CD4-positive, alpha-beta T cell treated with Interferon alpha-2 for 1 hour (primary cell): ENCODE data around the gene SLC22A15.
"Not testable (repeated sequence)": the region's sequence is repeated elsewhere in the genome, so short reads cannot be mapped to it uniquely, and the experiment has no call there.

Source experiments
- DNase-seq, 2 donors: peaks; one replicate each; pipeline ENCODE4 v3.0.0-alpha.2; 2020 to 2022

SLC22A15 gene

DNA sequence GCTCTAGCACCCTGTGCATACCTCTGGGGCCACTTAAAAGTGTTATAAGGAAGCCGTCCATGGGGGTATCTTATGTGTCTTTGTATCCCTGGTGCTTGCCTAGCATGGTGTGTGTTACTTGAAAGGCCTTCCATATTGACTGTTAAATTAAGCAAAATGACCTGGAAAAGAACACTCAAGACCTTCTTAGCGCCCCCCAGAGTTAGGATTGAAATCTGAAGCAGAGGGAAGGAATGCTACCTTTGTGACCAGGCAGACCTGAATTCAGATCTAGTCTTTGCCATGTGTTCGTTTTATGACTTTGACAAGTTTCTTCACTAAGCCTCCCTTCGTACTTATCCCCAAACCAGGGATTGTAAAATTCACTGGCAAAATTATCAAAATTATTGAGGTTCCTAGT lies 59.9 kb downstream of the SLC22A15 start:
- DNase-seq = no peak

DNA sequence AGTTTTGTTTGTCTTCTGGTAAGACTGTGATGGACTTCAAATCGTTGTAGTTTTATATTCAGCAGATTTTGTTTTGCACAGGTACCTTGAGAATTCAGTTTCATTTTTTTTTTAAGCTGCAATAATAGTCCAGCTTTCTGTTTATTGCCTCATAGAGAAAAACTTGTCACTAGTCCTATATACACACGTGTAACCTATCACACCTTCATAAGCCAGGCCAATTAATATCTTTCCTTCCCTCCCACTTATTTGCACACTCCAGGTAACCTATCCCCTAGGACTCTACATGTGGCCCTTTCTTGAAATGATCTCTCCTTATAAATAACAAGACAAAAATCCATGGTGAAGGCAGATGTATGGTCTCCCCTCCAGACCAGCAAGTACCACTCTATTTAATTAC lies 62.4 kb downstream of the SLC22A15 start:
- DNase-seq = no peak

DNA sequence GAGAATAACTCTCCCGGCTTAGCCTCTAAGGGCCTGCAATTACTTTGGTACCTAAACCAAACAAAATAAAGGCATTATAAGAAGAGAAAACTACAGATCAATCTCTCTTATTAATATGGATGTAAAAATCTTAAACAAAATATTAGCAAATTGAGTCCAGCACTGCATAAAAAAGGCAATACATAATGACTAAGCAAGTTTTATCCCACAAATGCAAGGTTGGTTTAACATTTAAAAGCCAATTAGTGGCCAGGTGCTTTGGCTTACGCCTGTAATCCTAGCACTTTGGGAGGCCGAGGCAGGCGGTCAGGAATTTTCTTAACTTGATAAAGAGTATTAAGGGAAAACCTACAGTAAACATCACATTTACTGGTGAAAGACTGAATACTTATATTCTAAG lies 67.8 kb downstream of the SLC22A15 start:
- no peak for DNase-seq

DNA sequence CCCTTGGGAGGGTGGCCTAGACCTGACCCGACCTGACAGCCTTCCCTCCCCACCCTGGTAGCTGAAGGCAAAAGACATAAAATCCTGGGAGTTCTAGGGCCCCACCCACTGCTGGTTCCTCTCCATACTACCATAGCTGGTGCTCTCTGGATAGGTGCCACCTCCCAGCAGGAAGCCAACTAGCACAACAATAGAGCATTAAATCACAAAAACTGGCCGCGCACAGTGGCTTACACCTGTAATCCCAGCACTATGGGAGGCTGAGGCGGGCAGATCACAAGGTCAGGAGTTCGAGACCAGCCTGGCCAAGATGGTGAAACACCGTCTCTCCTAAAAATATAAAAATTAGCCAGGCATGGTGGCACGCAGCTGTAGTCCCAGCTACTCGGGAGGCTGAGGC lies 70.6 kb downstream of the SLC22A15 start:
- DNase-seq = not testable (repeated sequence)

DNA sequence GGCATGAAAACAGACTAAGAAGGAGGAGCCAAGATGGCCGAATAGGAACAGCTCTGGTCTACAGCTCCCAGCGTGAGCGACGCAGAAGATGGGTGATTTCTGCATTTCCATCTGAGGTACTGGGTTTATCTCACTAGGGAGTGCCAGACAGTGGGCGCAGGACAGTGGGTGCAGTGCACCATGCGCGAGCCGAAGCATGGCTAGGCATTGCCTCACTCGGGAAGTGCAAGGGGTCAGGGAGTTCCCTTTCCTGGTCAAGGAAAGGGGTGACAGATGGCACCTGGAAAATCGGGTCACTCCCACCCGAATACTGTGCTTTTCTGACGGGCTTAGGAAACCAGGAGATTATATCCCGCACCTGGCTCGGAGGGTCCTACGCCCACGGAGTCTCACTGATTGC lies 75.6 kb downstream of the SLC22A15 start:
- not testable (repeated sequence) for DNase-seq

DNA sequence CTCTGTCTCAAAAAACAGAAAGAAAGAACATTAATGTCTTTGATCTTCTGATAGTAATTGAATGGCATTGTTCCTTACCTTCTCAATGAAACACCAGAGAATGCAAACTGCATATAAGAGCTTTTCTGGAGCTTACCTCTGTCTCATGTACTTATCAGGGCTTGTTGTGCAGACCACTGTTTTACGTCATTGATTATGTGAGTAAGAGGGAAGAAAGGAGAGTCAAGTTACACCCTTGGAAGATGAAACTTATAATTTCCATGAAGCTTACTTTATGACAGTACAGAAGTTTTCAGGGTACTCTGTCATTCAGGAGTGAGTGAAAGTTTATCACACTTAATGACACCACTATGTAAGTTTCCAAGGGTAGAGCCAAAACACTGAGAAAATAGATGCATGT lies 85.9 kb downstream of the SLC22A15 start:
- DNase-seq = no peak

DNA sequence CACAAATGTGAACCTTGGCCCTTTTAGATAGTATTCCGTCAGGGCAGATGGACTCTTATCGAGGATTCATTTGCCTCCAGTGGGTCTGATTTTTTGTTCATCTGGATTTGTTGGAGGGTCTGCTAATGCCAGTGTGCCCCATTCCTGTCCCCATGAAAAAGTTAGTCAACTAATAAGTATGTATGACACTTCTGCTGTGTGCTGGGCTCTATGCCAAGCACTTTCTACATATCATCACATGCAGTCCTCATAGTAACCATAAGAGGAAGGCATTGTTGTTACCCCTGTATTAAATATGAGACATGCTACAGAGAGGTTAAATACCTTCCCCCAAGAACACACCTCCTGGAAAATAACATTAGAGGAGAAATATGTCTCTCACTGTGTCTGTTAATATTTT lies 88.3 kb downstream of the SLC22A15 start:
- no peak for DNase-seq

DNA sequence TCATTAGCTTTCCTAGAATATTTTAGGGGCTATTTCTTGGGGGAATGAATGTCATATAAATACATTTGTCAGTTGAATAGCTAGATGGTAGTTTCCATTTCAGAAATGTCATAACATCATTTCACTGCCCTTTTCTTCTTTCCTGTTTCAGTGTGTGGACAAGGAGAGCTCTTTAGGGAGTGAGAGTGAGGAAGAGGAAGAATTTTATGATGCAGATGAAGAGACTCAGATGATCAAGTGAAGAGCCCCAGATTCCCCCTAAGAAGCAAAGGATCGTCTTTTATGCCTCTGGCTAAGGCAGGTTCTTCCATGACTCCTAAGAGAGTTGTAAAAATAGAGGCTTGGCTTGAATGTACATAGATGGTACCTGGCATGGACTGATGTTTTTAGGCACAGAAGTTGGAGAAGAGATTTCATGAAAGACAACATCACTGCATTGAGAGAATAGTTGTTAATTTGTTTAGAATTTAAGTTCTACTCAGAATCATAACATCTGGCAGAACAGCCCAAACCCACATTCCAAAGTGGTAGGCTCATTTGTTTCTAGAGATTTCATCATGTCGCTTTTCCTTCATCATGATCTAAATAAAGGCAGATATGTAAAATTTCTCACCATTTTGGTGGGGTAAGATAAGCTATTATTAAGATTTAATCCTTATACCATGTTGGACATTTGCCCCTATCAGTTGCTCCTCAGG lies 90.7 kb downstream of the SLC22A15 start:
- no peak for DNase-seq

DNA sequence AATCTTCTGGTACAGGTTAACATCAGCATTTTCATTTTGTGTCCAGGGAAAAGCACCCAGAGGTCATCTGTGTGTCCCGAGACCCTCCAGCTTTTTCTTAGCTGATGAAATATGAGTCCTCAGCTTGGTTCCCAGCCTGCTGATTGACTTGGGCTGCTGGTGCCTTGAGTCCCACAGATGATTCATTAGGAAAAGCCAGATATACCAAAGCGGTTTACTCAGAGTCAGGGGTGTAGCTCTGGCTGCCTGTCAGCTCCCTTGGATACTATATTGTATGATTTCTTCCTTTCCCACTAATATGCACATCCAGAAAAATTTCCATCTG lies 91.2 kb downstream of the SLC22A15 start:
- no peak for DNase-seq

DNA sequence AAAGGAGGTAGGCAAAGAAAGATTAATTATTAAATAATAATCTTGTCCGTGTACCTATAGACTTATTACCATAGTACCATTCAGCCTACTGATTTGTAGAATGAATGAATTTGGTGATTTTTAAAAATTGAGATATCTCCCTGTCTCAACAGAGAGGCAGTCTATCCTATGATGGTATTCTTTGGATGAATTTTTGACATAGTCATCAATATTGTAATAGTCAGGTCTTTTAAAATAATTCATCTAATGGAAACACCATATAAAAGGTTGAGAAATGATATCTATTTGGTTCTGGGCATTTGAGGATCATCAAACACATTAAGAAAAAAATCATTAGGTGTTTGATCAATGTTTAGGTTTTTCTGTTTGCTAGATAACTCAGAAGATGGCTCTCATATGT lies 99.3 kb downstream of the SLC22A15 start:
- no peak for DNase-seq

DNA sequence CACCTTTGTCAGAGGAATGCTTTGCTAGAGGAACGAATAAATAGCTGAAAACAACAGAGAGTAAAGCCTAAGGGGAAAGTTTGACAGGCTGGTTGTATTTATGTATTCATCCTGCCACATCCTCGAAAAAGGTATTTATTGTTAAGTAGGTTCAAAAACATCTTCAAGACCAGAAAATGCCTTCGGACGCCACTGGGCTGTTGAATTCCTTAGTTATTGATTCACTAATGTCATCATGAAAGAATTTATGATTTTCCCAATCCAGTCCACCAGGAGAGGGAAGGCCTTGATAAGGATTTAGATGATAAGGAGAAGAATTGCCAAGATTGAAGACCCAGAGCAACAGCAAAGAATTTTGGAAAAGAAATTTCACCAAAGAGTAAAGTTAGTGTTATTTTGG lies 99.7 kb downstream of the SLC22A15 start:
- DNase-seq = no peak

DNA sequence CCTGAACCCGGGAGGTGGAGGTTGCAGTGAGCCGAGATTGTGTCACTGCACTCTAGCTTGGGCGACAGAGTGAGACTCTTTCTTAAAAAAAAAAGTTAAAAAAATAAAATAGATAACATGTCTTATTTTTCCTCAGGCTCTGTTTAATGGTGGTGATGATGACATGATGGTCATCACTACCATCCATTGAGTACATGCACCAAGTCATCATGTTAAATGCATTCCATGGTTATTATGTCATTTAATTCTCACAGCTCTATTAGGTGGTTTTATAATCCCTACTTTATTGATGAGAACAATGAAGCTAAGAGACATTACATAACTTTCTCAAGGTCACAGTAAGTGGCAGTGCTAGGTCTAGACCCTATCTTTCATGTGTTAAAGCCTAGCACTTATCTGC lies 100.5 kb downstream of the SLC22A15 start:
- no peak for DNase-seq

DNA sequence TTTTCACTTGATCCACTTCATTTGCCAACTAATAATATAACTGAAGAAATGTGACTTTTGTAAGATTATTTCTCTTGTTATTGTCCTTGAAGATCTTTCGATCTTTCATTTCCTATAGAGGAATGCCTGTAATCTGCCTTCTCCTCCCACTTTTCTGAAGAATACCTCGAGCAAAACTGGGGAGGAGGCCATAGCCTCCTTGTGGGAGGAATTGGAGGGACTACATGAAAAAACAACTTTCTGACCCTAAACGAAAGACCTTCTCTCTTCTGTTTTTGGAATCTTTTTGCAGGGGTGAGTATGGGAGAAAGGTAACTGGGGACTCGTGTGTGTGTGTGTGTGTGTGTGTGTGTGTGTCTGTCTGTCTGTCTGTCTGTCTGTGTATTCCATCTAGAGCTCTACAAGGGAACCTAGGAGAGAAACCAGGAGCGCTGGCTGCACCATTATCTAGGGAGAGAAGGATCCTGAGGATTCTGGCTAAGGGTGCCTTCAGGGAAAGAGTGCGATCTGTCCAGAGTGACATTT lies 102.4 kb downstream of the SLC22A15 start:
- DNase-seq = no peak

DNA sequence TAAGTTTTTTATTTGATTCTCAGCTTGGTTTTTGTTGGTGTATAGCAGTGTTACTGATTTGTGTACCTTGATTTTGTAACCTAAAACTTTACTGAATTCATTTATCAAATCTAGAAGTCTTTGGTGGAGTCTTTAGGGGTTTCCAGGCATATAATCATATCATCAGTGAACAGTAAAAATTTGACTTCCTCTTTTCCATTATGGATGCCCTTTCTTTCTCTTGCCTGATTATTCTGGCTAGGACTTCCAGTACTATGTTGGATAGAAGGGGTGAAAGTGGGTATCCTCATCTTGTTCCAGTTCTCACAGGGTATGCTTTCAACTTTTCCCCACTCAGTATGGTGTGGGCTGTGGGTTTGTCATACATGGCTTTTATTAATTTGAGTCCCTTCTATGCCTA lies 111.3 kb downstream of the SLC22A15 start:
- no peak for DNase-seq

DNA sequence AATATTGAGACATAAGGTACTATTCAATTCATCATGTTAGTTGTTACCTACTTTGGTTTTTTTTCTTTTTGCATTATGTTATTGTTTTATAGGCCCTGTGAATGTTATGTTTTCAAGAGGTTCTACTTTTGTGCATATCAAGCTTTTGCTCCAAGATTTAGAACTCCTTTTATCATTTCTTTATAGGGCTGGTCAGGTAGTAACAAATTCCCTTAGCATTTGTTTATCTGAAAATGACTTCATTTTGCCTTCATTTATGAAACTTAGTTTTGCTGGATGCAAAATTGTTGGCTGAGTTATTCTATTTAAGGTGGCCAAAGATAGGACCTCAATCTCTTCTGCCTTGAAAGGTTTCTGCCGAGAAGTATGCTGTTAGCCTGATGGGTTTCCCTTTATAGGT lies 113.6 kb downstream of the SLC22A15 start:
- no peak for DNase-seq

DNA sequence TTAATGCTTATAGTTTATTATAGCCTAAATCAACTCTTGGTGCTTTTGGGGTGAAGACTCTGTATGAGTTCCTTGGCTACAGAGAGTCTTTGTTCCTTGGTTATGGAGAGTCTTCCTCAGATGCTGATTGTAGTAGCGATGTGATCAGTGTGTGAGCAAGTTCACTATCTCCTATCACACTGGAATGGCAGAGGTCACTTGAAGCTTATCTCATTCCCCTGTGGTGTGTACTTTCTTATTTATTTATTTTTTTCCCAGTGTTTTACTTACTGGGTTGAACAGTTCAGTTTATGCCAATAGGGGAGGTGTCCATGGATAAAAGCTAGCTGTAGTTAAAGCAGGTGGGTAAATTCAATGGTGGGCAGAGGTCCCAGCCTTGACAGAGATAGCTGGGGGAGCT lies 114.8 kb downstream of the SLC22A15 start:
- DNase-seq = no peak

DNA sequence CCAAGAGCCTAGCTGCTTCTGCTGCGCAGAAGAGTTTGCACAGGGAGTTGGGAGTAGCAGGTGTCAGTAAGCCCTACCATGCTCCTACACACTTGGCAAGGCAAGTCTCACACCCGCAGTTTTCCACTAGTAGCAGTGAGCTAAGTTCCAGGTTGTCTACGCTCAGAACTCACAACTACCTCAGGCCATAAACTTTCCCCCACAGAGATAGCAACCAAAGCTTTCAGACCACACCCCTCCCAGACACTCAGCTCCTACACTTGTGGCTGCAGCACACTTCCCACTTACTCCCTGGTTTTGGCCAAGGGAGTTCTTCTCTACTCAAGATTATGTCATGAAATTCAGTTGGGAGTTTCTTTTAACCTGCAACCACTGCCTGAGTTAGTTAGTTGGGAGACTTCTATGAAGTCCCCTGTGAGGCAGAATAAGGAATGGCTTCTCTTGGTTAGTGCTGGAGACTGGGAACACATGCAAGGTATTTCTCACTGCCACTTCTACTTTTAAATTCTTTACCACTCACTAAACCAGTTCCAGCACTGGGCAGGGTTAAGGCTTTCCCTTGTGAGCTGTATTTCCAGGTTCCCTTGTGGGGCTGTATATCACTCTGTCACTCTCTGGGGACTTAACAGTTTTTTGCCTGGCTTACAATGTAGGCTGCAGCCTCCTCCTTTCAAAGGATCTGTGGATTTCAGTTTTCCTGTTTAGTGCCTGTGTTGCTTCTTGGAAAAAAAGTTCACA lies 116.6 kb downstream of the SLC22A15 start:
- DNase-seq = no peak

DNA sequence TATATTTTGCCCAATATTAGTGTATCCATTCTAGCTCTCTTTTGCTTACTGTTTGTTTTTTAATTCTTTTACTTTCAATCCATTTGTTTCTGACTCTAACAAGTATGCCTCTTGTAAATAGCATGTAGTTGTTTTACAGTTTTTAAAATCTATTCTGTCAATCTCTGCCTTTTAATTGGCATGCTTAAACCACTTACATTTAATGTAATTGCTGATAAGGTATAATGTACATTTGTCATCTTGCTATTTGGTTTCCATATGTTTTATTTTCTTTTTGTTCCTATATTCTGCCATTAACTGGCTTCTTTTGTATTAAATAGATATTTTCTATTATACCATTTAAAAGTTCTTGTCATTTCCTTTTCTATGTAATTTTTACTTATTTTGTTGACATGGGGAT lies 118.7 kb downstream of the SLC22A15 start:
- DNase-seq = no peak

DNA sequence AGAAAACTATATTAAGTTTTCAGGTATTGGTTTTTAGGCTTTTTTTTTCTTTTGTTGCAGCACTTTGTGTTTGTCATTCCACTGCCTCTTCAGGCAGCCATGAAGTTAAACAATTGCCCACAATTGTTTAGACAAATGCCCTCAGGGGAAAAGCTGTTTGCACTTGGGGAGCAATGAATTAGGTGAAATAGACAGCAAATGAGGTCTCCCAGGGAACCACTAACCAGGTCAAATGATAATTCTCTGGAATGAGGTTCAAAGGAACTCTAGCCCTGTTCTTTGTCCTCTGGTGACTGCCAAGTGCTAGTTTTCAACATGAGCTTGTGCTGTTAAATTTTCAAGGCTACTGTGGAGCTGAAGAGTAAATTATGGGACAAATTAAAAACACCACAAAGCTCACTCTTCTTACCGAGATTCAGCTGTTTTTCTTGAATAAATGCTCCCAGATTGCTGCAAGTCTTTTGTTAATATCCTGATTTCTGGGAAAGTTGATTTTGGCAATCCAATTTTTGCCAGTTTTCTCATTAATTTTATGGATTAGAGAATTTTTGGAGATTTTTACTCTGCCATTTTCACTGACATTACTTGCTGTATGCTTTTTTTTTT lies 119.8 kb downstream of the SLC22A15 start:
- DNase-seq = no peak

DNA sequence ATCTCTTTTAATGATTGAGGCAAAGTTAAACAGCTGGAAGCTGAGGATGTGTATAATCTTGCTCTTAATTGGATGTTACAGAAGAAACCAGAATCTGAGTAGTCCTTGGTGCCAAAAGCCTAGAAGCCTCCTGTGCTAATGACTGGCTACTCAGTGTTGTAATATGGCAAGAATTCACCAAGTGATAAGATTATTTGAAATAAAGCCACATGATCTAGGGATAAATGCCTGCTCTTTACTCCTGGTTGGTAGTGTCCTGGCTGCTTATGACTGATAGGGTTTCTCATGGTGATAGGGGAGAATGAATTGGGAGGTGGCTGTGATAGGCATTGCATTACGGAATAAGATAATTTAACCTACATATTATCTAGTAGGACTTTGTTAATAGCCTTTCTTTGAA lies 121.3 kb downstream of the SLC22A15 start:
- DNase-seq = no peak

DNA sequence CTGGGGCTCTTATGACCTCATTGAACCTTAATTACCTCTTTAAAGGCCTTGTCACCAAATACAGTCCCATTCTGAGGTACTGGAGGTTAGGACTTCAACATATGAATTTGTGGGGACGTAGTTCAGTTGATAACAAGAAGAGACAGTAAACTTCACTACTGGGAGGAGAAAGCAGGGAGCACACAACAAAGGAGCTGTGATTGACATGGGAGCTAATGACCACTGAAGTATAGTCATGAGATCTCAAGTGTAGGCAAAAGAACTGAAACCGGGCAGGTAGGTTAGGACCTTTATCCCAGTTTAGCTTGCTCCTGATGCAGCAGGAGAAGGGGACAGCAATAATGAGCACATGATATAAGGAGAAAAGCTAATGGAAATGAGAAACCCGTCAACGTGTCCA lies 123.1 kb downstream of the SLC22A15 start:
- no peak for DNase-seq

DNA sequence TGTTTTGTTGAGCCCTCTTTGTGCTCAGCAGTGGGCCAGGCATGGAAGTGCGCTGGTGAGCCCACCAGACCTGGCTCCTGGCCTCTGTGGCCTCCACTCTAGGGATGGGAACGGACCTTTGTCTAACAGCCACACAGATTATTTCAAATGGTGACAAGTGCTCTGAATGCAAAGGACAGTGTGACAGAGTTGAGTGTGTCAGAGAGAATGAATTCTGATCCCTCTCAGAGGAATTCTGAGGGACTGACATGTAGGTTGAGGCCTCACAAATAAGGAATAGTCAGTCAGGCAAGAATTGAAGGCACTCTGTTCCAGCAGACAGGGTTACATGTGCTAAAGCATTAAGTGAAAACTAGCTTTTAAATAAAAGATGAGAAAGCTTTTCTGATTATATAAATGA lies 123.6 kb downstream of the SLC22A15 start:
- no peak for DNase-seq

DNA sequence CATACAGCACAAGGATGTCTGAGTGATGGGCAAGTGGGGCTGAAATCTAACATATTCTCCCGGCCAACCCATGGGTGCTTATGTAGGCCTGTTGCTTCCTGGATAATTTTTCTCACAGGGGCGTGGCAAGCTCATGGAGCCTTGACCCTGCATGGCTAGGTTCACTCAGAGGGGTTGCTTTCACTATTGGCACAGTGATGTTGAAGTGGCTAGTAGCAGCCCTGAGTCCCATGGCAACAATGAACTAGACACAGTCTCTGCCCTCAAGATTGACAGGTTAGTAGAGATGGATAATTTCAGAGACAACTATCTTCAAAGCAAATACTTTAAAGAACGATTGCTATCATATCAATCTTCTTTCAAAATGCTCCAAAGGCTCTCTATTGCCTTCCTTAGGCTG lies 128.4 kb downstream of the SLC22A15 start:
- DNase-seq = no peak

DNA sequence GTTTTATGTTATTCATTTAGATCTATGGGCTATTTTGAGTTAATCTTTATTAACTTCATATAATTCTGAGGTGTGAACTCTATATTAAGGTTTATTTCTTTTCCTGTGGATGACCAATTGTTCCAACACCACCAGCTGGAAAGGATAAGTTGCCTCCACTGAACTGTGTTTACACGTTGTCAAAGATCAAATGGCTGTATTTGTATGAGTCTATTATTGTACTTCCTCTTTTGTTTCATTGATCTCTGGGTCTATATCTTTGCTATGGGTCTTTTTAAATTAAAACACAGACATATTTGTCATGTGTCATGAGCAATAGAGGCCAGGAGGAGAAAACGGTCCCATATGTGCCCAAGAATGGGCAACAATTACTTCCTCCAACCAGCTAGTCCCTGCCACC lies 129.7 kb downstream of the SLC22A15 start:
- no peak for DNase-seq
